Neural crest cell (in vitro differentiated cells): ENCODE measurements around the gene PPP1R15A. TPM values are rescaled to one million over a fixed set of nuclear protein-coding genes. Genes with fewer than 3 reads are reported as not detected.
"Not testable (repeated sequence)": the region's sequence is repeated elsewhere in the genome, so short reads cannot be mapped to it uniquely, and the experiment has no call there.

Experiments
- DNase-seq: peaks from one replicate; pipeline ENCODE4 v3.0.0; 2021; ENCODE audit warnings: low read depth, mixed read lengths, low spot score
- H3K27ac Mint-ChIP-seq: one replicate; pipeline ENCODE4 v1.8.0; 2021; ENCODE audit warnings: mild to moderate bottlenecking, mixed read lengths; ENCODE audit not compliant: unreplicated experiment
- H3K27me3 Mint-ChIP-seq: 2 replicates; pipeline ENCODE4 v1.8.0; 2021; ENCODE audit warnings: low read depth, mild to moderate bottlenecking, mixed read lengths
- H3K36me3 Mint-ChIP-seq: 2 replicates; pipeline ENCODE4 v1.8.0; 2021; ENCODE audit warnings: low read depth, mild to moderate bottlenecking, mixed read lengths
- H3K4me1 Mint-ChIP-seq: 2 replicates; pipeline ENCODE4 v1.8.0; 2021; ENCODE audit warnings: mixed read lengths
- H3K4me3 Mint-ChIP-seq: one replicate; pipeline ENCODE4 v1.8.0; 2021; ENCODE audit warnings: mild to moderate bottlenecking, mixed read lengths
- H3K9me3 Mint-ChIP-seq: 2 replicates; pipeline ENCODE4 v1.8.0; 2021; ENCODE audit warnings: mixed read lengths
- total RNA-seq: library from RNA; stranded (reverse); gene quantifications from 2 replicates; pipeline ENCODE4 v1.2.1, GENCODE V29; 2021
- TF ChIP-seq, protein P1 (sequence below): fragments of 200-600 bp; sonication (generic); conservative IDR thresholded peaks from 2 replicates; pipeline ENCODE4 v1.5.0; 2021; ENCODE audit warnings: antibody characterized with exemption, mild to moderate bottlenecking

PPP1R15A gene
- total RNA-seq, 1 donor from 2014 or later: 27.5 TPM

DNA sequence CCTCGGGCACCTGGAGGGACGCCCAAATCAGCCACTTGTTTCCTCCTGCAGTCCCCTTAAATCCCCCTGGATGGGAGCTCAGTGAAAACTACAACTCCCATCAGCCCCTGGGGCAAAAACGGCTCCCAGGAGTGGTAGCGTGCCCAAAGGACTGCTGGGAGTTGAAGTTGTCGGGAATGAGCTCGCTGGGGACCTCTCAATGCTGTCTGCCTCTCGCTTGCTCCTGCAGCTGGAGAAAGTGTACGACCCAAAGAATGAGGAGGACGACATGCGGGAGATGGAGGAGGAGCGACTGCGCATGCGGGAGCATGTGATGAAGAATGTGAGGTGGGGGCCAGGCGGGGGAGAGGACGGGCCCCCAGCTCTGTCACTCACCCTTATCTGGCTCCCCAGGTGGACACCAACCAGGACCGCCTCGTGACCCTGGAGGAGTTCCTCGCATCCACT, 46.6 kb downstream of the PPP1R15A start:
- Mint-ChIP-seq H3K27ac (peak overlapping the region; percentile 43), H3K9me3 (no peaks in the 10 kb centered on the region), H3K36me3 (peaks cover 17% of the 10 kb centered on the region), H3K4me3 (no peak overlapping the region), H3K27me3 (no peaks in the 10 kb centered on the region), H3K4me1 (no peaks in the 10 kb centered on the region)
- DNase-seq: peak; percentile 44
- TF ChIP-seq, protein P1, sequence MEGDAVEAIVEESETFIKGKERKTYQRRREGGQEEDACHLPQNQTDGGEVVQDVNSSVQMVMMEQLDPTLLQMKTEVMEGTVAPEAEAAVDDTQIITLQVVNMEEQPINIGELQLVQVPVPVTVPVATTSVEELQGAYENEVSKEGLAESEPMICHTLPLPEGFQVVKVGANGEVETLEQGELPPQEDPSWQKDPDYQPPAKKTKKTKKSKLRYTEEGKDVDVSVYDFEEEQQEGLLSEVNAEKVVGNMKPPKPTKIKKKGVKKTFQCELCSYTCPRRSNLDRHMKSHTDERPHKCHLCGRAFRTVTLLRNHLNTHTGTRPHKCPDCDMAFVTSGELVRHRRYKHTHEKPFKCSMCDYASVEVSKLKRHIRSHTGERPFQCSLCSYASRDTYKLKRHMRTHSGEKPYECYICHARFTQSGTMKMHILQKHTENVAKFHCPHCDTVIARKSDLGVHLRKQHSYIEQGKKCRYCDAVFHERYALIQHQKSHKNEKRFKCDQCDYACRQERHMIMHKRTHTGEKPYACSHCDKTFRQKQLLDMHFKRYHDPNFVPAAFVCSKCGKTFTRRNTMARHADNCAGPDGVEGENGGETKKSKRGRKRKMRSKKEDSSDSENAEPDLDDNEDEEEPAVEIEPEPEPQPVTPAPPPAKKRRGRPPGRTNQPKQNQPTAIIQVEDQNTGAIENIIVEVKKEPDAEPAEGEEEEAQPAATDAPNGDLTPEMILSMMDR: no peak

DNA sequence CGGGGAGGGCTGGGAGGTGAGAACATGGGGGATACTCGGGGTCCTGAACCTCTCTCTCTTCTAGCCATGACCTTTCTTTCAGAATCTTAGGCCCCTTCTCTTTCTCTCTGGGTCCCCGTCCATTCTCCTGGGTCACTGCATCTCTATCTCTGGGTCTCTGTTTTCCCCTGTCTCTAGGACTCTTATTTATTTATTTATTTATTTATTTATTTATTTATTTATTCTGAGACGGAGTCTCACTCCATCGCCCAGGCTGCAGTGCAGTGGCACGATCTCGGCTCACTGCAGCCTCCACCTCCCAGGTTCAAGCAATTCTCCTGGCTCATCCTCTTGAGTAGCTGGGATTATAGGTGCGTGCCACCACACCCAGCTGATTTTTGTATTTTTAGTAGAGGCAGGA, 47.0 kb downstream of the PPP1R15A start:
- H3K4me3 Mint-ChIP-seq, DNase-seq, H3K27me3 Mint-ChIP-seq, H3K9me3 Mint-ChIP-seq, H3K4me1 Mint-ChIP-seq, H3K27ac Mint-ChIP-seq: not testable (repeated sequence)
- peaks cover 16% of the 10 kb centered on the region for H3K36me3 Mint-ChIP-seq

DNA sequence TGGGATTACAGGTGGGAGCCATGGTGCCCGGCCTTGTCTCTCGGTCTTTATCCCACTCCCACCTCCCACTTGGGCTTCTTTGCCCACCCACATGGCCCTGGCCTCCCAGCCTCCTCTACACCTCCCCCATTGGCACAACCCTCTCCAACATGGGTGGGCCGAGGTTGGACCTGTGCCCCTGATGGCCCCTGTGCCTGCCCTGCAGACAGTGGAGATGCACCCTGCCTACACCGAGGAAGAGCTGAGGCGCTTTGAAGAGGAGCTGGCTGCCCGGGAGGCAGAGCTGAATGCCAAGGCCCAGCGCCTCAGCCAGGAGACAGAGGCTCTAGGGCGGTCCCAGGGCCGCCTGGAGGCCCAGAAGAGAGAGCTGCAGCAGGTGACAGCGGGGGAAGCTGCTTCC, 48.7 kb downstream of the PPP1R15A start:
- TF ChIP-seq, protein P1: no peak
- Mint-ChIP-seq H3K27me3 (no peaks in the 10 kb centered on the region), H3K27ac (no peak overlapping the region), H3K4me1 (no peaks in the 10 kb centered on the region), H3K9me3 (no peaks in the 10 kb centered on the region), H3K36me3 (peaks cover 10% of the 10 kb centered on the region), H3K4me3 (no peak overlapping the region)
- no peak for DNase-seq

DNA sequence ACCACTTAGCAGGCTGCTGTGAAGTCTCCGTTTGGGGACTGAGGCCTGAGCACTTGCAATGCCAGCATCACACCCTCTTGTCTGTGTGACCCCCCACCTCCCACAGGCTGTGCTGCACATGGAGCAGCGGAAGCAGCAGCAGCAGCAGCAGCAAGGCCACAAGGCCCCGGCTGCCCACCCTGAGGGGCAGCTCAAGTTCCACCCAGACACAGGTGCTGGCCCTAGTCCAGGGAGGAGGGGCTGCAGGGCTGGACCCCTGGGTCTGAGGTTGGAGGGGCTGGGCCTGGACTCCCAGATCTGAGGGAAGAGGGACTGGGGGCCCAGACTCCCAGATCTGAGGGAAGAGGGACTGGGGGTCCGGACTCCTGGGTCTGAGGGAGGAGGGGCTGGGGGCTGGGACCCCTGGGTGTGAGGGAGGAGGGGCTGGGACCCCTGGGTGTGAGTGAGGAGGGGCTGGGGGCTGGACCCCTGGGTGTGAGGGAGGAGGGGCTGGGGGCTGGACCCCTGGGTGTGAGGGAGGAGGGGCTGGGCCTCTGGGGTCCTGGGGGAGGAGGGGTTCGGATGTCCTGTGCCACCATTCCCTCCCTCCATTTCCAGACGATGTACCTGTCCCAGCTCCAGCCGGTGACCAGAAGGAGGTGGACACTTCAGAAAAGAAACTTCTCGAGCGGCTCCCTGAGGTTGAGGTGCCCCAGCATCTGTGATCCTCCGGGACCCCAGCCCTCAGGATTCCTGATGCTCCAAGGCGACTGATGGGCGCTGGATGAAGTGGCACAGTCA, 49.7 kb downstream of the PPP1R15A start:
- H3K4me1 Mint-ChIP-seq: no peaks in the 10 kb centered on the region
- no peak for DNase-seq
- peaks cover 2% of the 10 kb centered on the region for H3K27me3 Mint-ChIP-seq
- TF ChIP-seq, protein P1: no peak
- no peaks in the 10 kb centered on the region for H3K9me3 Mint-ChIP-seq
- no peak overlapping the region for H3K4me3 Mint-ChIP-seq
- H3K27ac Mint-ChIP-seq: no peak overlapping the region
- H3K36me3 Mint-ChIP-seq: peaks cover 9% of the 10 kb centered on the region

DNA sequence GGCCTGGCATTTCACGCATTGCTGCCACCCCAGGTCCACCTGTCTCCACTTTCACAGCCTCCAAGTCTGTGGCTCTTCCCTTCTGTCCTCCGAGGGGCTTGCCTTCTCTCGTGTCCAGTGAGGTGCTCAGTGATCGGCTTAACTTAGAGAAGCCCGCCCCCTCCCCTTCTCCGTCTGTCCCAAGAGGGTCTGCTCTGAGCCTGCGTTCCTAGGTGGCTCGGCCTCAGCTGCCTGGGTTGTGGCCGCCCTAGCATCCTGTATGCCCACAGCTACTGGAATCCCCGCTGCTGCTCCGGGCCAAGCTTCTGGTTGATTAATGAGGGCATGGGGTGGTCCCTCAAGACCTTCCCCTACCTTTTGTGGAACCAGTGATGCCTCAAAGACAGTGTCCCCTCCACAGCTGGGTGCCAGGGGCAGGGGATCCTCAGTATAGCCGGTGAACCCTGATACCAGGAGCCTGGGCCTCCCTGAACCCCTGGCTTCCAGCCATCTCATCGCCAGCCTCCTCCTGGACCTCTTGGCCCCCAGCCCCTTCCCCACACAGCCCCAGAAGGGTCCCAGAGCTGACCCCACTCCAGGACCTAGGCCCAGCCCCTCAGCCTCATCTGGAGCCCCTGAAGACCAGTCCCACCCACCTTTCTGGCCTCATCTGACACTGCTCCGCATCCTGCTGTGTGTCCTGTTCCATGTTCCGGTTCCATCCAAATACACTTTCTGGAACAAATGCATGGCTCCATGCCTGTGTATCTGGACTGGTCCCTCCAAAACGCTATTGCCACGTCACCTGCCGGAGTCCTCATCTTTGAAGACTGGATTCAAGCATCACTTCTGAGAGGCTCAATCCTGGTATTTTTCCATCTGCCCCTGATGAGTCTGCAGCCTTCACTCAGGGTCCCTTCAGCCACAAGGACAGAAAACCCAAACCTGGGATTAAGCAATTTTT, 50.6 kb downstream of the PPP1R15A start:
- peaks cover 2% of the 10 kb centered on the region for H3K27me3 Mint-ChIP-seq
- no peaks in the 10 kb centered on the region for H3K4me1 Mint-ChIP-seq
- H3K27ac Mint-ChIP-seq: peak overlapping the region; percentile 14
- peaks cover 9% of the 10 kb centered on the region for H3K36me3 Mint-ChIP-seq
- no peaks in the 10 kb centered on the region for H3K9me3 Mint-ChIP-seq
- no peak for DNase-seq
- no peak overlapping the region for H3K4me3 Mint-ChIP-seq
- TF ChIP-seq, protein P1: no peak
